COLO668 (cell line): ENCODE data around the gene USP2.

Experiments used
- DNase-seq: peaks from one replicate; lab custom pipeline; 2025; ENCODE audit not compliant: unreplicated experiment; lab: John Stamatoyannopoulos, UW

Gene USP2

GRCh38 chr11:119381181-119381988, at the start of gene USP2:
TSS of gene USP2 (minus strand) at chr11:119381690. CDS start at chr11:119373480, 8,210 bp downstream.
- DNase-seq = peak; percentile 97

- DNase-seq = no peak
Measured at GRCh38 chr11:119427279-119427678, 45.8 kb upstream of the USP2 start.

- DNase-seq = no peak
Measured at GRCh38 chr11:119426142-119426541, 44.7 kb upstream of the USP2 start.

GRCh38 chr11:119424775-119425174, 43.3 kb upstream of the USP2 start:
- no peak for DNase-seq

GRCh38 chr11:119424276-119424675, 42.8 kb upstream of the USP2 start:
- DNase-seq = no peak

- no peak for DNase-seq
Measured at GRCh38 chr11:119423509-119424254, 42.2 kb upstream of the USP2 start.

- DNase-seq = no peak
Measured at GRCh38 chr11:119422809-119423508, 41.5 kb upstream of the USP2 start, which contains the start of gene THY1. TSS of gene THY1 (minus strand) at chr11:119423172. CDS start at chr11:119420905, 2,267 bp downstream.

- no peak for DNase-seq
Measured at GRCh38 chr11:119421941-119422808, 40.7 kb upstream of the USP2 start.

- no peak for DNase-seq
Measured at GRCh38 chr11:119421351-119421750, 39.9 kb upstream of the USP2 start.

- DNase-seq = no peak
Measured at GRCh38 chr11:119420631-119421030, 39.1 kb upstream of the USP2 start.

- DNase-seq = no peak
Measured at GRCh38 chr11:119419834-119420492, 38.5 kb upstream of the USP2 start.

- no peak for DNase-seq
Measured at GRCh38 chr11:119419246-119419645, 37.8 kb upstream of the USP2 start.

GRCh38 chr11:119418759-119419158, 37.3 kb upstream of the USP2 start:
- no peak for DNase-seq

- no peak for DNase-seq
Measured at GRCh38 chr11:119417726-119418540, 36.4 kb upstream of the USP2 start.

- no peak for DNase-seq
Measured at GRCh38 chr11:119416606-119417580, 35.4 kb upstream of the USP2 start.

- DNase-seq = no peak
Measured at GRCh38 chr11:119415966-119416365, 34.5 kb upstream of the USP2 start.

- no peak for DNase-seq
Measured at GRCh38 chr11:119415517-119415916, 34.0 kb upstream of the USP2 start.

GRCh38 chr11:119414734-119415133, 33.2 kb upstream of the USP2 start:
- no peak for DNase-seq
